Peyer's patch (tissue), 4 donors: ENCODE data around the gene PDGFC.

Experiments used
- POLR2A ChIP-seq, 2 donors: fragments of 450-650 bp; IDR thresholded peaks; one replicate each; pipeline ENCODE4 v1.5.1; 2017; ENCODE audit warnings: antibody characterized with exemption in 2 of 2, mild to moderate bottlenecking in 2 of 2, moderate library complexity in 2 of 2
- TF ChIP-seq, protein P1 (sequence below), 6 experiments: fragments of 450-650 bp in 4 of 6; fragments of 200-600 bp in 2 of 6; sonication (generic) in 1 of 6; IDR thresholded peaks; one replicate each; pipeline ENCODE4 v1.5.1; 2017 to 2019; ENCODE audit warnings: antibody characterized with exemption in 6 of 6, mild to moderate bottlenecking in 3 of 6, moderate library complexity in 1 of 6

DNA sequence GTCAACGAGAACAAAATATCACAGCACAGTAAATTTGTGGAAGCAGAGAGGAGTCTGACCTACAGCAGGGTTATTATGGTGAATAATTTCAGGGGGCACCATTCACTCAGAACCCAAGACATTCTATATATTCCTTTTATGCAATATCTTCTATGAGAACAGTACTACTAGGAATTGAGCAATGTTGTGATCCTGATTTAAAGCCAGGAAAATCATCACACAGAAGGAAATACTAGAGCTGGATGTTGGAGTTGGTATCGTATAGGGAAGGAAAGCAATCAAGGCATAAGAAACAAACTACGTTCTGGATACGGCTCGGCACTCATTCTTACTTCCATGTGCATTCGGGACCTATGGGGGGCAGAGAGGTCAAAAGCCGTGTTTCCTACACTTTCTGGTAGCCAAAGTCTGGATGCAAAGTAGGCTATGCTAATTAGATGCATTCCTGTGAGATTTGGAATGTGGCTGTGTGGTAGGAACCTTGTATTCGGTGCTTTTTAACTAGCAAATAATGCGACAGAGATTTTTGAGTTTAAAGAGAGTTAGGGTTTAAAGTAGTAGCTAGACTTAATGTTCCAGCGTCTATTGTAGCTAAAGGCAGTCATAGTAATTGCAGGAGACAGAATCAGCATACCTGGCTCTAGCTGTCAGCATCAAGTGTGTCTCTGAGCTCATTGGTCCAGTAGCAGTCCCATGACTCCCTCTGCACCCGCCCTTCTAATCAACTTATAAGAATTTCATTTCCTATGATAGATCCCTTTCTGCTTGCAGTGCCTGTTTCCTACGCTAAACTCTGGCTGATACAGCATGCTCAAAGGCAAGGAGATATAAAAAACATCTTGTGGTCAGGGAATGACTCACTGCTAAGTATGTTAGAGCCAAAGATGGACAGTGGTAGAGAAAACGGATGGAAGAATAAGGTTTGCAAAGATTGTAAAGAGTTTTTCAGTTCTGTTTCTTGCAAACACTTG lies 43.3 kb upstream of the PDGFC start:
- TF ChIP-seq, protein P1, sequence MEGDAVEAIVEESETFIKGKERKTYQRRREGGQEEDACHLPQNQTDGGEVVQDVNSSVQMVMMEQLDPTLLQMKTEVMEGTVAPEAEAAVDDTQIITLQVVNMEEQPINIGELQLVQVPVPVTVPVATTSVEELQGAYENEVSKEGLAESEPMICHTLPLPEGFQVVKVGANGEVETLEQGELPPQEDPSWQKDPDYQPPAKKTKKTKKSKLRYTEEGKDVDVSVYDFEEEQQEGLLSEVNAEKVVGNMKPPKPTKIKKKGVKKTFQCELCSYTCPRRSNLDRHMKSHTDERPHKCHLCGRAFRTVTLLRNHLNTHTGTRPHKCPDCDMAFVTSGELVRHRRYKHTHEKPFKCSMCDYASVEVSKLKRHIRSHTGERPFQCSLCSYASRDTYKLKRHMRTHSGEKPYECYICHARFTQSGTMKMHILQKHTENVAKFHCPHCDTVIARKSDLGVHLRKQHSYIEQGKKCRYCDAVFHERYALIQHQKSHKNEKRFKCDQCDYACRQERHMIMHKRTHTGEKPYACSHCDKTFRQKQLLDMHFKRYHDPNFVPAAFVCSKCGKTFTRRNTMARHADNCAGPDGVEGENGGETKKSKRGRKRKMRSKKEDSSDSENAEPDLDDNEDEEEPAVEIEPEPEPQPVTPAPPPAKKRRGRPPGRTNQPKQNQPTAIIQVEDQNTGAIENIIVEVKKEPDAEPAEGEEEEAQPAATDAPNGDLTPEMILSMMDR (IDR thresholded peaks at IDR 0.05): no peak
- TF ChIP-seq POLR2A (IDR thresholded peaks at IDR 0.05): no peak
